Retinal pigment epithelial cell (primary cell): ENCODE results near the gene MED12.

Source experiments
- DNase-seq: peaks from one replicate; pipeline ENCODE4 v3.0.0-alpha.2; 2010; ENCODE audit warnings: low read depth
- H3K4me3 ChIP-seq: 2 replicates; pipeline ENCODE4 v1.5.1; 2011; ENCODE audit warnings: mild to moderate bottlenecking, low read length, control low read depth, moderate library complexity
- TF ChIP-seq, protein P1 (sequence below): conservative IDR thresholded peaks from 2 replicates; pipeline ENCODE4 v1.5.1; 2011; ENCODE audit warnings: low read depth, low read length, control low read depth, inconsistent platforms

Gene MED12

DNA sequence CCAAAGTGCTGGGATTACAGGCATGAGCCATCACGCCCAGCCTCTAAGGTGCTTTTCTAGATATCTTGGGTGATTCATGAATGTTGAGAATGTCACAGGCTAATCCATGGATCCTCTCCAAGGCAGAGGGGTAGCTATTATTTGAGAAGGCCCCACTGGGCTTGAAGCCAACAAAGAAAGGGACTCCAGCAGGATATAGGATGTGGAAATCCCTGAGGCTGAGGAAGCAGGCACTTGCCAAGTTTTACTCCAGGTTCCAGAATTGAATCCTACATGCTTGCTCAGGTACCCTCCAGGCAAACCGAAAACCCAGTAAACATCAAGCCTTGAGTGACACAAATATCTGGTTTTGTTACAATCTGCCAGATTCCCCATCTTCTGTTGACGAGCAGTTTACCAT is 42.1 kb downstream of the MED12 start:
- DNase-seq: no peak
- TF ChIP-seq, protein P1, sequence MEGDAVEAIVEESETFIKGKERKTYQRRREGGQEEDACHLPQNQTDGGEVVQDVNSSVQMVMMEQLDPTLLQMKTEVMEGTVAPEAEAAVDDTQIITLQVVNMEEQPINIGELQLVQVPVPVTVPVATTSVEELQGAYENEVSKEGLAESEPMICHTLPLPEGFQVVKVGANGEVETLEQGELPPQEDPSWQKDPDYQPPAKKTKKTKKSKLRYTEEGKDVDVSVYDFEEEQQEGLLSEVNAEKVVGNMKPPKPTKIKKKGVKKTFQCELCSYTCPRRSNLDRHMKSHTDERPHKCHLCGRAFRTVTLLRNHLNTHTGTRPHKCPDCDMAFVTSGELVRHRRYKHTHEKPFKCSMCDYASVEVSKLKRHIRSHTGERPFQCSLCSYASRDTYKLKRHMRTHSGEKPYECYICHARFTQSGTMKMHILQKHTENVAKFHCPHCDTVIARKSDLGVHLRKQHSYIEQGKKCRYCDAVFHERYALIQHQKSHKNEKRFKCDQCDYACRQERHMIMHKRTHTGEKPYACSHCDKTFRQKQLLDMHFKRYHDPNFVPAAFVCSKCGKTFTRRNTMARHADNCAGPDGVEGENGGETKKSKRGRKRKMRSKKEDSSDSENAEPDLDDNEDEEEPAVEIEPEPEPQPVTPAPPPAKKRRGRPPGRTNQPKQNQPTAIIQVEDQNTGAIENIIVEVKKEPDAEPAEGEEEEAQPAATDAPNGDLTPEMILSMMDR: no peak
- H3K4me3 ChIP-seq: no peak overlapping the region

DNA sequence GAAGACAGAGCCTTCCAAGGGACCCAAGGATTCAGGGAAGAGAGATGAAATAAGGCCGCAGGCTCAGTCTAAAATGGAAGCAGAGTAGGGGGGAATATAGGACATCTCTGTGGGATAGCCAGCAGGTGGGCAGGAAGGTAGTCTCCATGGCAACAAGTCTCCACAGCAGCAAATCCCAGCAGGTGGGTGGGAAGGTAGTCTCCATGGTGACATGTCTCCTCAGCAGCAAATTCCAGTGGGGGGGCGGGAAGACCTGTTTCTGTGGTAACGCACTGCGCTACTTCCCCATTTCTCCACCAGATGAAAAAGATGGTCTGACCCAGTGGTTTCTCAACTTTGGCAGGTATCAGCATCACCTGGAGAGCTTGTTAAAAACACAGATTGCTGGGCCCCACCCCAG is 44.6 kb downstream of the MED12 start:
- TF ChIP-seq, protein P1: no peak
- no peak for DNase-seq
- no peak overlapping the region for H3K4me3 ChIP-seq

DNA sequence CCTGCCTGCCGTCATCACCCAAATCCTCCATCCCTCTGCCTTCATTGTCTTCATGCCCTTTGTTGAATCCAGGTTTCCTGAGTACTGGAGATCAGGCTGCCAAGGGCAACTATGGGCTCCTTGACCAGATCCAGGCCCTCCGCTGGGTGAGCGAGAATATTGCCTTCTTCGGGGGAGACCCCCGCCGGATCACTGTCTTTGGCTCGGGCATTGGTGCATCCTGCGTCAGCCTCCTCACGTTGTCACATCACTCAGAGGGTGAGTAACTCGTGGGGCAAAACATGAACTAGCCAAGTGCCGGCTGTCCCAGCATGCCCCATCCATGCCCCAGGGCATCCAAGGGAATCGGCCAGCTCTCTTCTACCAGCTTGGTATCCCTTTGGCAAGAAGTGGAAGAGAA is 45.7 kb downstream of the MED12 start:
- H3K4me3 ChIP-seq: no peak overlapping the region
- TF ChIP-seq, protein P1: no peak
- DNase-seq: no peak

DNA sequence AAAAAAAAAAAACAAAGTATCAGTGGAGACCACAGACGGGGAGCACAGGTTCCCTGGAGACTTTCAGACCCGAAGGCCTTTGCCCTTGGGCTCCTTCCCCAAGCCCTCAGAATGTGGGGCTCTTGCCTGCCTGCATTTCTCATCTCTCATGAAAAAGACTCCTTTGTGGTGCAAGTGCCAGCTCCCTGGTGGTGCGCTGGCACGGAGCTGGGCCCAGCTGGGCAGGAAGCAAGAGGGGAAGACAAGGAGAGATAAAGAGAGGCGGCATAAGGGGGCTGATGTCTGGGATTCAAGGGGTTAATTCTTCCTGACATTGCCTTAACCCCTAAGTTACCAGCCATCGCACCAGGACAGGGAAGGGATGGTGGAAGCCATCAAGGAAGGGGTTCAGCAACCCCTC is 48.1 kb downstream of the MED12 start:
- H3K4me3 ChIP-seq: no peak overlapping the region

DNA sequence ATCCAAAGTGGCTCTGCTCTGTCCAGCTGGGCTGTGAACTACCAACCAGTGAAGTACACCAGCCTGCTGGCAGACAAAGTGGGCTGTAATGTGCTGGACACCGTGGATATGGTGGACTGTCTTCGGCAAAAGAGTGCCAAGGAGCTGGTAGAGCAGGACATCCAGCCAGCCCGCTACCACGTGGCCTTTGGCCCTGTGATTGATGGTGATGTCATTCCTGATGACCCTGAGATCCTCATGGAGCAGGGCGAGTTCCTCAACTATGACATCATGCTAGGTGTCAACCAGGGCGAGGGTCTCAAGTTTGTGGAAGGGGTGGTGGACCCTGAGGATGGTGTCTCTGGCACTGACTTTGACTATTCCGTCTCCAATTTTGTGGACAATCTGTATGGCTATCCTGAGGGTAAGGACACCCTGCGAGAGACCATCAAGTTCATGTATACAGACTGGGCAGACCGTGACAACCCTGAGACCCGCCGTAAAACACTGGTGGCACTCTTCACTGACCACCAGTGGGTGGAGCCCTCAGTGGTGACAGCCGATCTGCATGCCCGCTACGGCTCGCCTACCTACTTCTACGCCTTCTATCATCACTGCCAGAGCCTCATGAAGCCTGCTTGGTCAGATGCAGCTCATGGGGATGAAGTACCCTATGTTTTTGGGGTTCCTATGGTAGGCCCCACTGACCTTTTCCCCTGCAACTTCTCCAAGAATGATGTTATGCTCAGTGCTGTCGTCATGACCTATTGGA is 48.8 kb downstream of the MED12 start:
- no peak overlapping the region for H3K4me3 ChIP-seq
- DNase-seq: no peak
- TF ChIP-seq, protein P1: no peak

More for the DNA sequence above, 48.1 kb downstream of the MED12 start:
- DNase-seq: no peak
- TF ChIP-seq, protein P1: no peak

DNA sequence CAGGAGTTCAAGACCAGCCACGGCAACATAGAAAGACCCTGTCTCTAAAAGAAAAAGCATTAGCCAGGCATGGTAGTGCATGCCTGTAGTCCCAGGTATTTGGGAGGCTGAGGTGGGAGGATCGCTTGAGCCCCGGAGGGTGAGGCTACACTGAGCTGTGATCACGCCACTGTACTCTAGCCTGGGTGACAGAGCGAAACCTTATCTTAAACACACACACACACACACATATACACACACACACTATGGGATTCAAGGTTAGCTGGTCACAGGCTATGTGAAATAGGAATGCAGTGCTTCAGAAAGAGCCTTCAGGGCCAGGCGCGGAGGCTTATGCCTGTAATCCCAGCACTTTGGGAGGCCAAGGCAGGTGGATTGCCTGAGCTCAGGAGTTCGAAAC is 49.7 kb downstream of the MED12 start:
- H3K4me3 ChIP-seq: no peak overlapping the region
- DNase-seq: no peak
- TF ChIP-seq, protein P1: no peak

DNA sequence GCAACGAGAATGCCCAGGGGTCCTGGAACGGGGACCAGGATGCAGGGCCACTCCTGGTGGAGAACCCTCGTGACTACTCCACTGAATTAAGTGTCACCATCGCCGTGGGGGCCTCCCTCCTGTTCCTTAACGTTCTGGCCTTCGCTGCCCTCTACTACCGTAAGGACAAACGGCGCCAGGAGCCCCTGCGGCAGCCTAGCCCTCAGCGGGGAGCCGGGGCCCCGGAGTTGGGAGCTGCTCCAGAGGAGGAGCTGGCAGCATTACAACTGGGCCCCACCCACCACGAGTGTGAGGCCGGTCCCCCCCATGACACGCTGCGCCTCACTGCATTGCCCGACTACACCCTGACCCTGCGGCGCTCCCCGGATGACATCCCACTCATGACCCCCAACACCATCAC is 51.2 kb downstream of the MED12 start:
- H3K4me3 ChIP-seq: no peak overlapping the region
- TF ChIP-seq, protein P1: no peak
- no peak for DNase-seq
